Gastrocnemius medialis (tissue), 4 donors: ENCODE results near the gene ZFHX2. TPM values are rescaled to one million over a fixed set of nuclear protein-coding genes. Genes with fewer than 3 reads are reported as not detected.

Experiments
- ATAC-seq, 2 donors: fragments of 150-250 bp; one replicate each; pipeline ENCODE4 v1.9.1; 2016
- DNase-seq, 2 donors: peaks; one replicate each; pipeline ENCODE4 v3.0.0-alpha.2; 2019
- H3K27ac ChIP-seq, 4 donors: fragments of 200-600 bp; sonication (generic); 1 replicate in 1 of 4; 2 replicates in 3 of 4; pipeline ENCODE4 v1.5.1; 2016 to 2018; ENCODE audit warnings: mild to moderate bottlenecking in 2 of 4, moderate library complexity in 1 of 4
- H3K27me3 ChIP-seq, 3 donors: fragments of 200-600 bp; sonication (generic) in 2 of 3; 1 replicate in 1 of 3; 2 replicates in 2 of 3; pipeline versions ENCODE4 v1.5.1 to v1.6.0; 2016 to 2019; ENCODE audit warnings: mild to moderate bottlenecking in 1 of 3, moderate library complexity in 1 of 3
- H3K36me3 ChIP-seq, 2 donors: fragments of 200-600 bp; sonication (generic) in 1 of 2; one replicate each; pipeline ENCODE4 v1.5.1; 2017 to 2018
- H3K4me1 ChIP-seq, 2 donors: fragments of 200-600 bp; sonication (generic) in 1 of 2; one replicate each; pipeline ENCODE4 v1.5.1; 2016 to 2017; ENCODE audit warnings: mild to moderate bottlenecking in 2 of 2
- H3K4me3 ChIP-seq, 4 donors: fragments of 200-600 bp; sonication (generic) in 3 of 4; 1 replicate in 1 of 4; 2 replicates in 3 of 4; pipeline ENCODE4 v1.5.1; 2016 to 2019; ENCODE audit warnings: mild to moderate bottlenecking in 2 of 4
- H3K9me3 ChIP-seq, 3 donors: fragments of 200-600 bp; sonication (generic) in 2 of 3; 1 replicate in 1 of 3; 2 replicates in 2 of 3; pipeline ENCODE4 v1.5.1; 2016 to 2019
- CTCF ChIP-seq, 5 experiments: fragments of 450-650 bp in 3 of 5; fragments of 200-600 bp in 2 of 5; sonication (generic) in 2 of 5; IDR thresholded peaks in 4 of 5; conservative IDR thresholded peaks in 1 of 5; 1 replicate in 4 of 5; 2 replicates in 1 of 5; pipeline ENCODE4 v1.5.1; 2016 to 2019; ENCODE audit warnings: antibody characterized with exemption in 5 of 5, mild to moderate bottlenecking in 3 of 5, moderate library complexity in 3 of 5
- POLR2A ChIP-seq, 2 donors: fragments of 450-650 bp; IDR thresholded peaks; one replicate each; pipeline ENCODE4 v1.6.1; 2017; ENCODE audit warnings: antibody characterized with exemption in 2 of 2, mild to moderate bottlenecking in 2 of 2, moderate library complexity in 2 of 2
- in situ Hi-C, 4 donors: fragments of 200-750 bp; cut with MboI; loops; one replicate each; pipeline versions ENCODE4 v1.15.0 to v1.8.0; 2017; ENCODE audit warnings: low sequenced_read_pairs in 4 of 4
- intact Hi-C: fragments of 100-400 bp; cut with DNase I; formaldehyde crosslinking; loops from one replicate; pipeline ENCODE4 v1.15.1; 2023; ENCODE audit warnings: low total_unique reads
- total RNA-seq, 4 donors: library from RNA; depleted of rRNA; stranded (reverse); fragments of >200 nt; gene quantifications; one replicate each; pipeline versions ENCODE4 v1.1.0 to v1.2.3, GENCODE V29; 2016

Gene ZFHX2
- total RNA-seq, 4 donors from 2014 or later, result 0.23 to 0.44 (median 0.41) TPM; not detected in 1

- Histone ChIP-seq H3K36me3 (no peaks in the 10 kb centered on the region), H3K4me1 (peaks cover 4 to 11% of the 10 kb centered on the region in 2 donors), H3K9me3 (no peaks in the 10 kb centered on the region), H3K27ac (no peak overlapping the region), H3K4me3 (no peak overlapping the region), H3K27me3 (no peaks in the 10 kb centered on the region)
- no peak for ATAC-seq
- intact Hi-C loops, result no loop called here
- TF ChIP-seq CTCF (IDR thresholded peaks at IDR 0.05 in 4 of 5, conservative IDR thresholded peaks at IDR 0.05 in 1 of 5), result no peak
- TF ChIP-seq POLR2A (IDR thresholded peaks at IDR 0.05), result no peak
- DNase-seq, result no peak
- in situ Hi-C loops, result loop anchor here in 1 of 4 donors (10.0 kb wide), 1 partner anchor 53 kb away; no protein-coding TSS in a partner anchor
These were observed 3.6 kb downstream of the ZFHX2 start for GRCh38 chr14:23547924-23548323.

- Histone ChIP-seq H3K4me1 (peaks cover 0 to 11% of the 10 kb centered on the region in 2 donors), H3K9me3 (no peaks in the 10 kb centered on the region), H3K27ac (peak overlapping the region in 3 of 4 donors; percentile 9 to 47 (median 37)), H3K27me3 (no peaks in the 10 kb centered on the region), H3K4me3 (no peak overlapping the region), H3K36me3 (no peaks in the 10 kb centered on the region)
- ATAC-seq, result no peak
- DNase-seq, result no peak
- TF ChIP-seq CTCF (IDR thresholded peaks at IDR 0.05 in 4 of 5, conservative IDR thresholded peaks at IDR 0.05 in 1 of 5), result no peak
- TF ChIP-seq POLR2A (IDR thresholded peaks at IDR 0.05), result no peak
- intact Hi-C loops (no loop called here), in situ Hi-C loops (loop anchor here in 1 of 4 donors (10.0 kb wide), 1 partner anchor 52 kb away; no protein-coding TSS in a partner anchor)
These were observed 5.0 kb downstream of the ZFHX2 start for GRCh38 chr14:23546450-23547035.

GRCh38 chr14:23545740-23546365 is 5.7 kb downstream of the ZFHX2 start:
- no peaks in the 10 kb centered on the region for H3K27me3 ChIP-seq
- H3K9me3 ChIP-seq, result no peaks in the 10 kb centered on the region
- ATAC-seq, result no peak
- H3K36me3 ChIP-seq, result no peaks in the 10 kb centered on the region
- intact Hi-C loops, result no loop called here
- in situ Hi-C loops, result loop anchor here in 1 of 4 donors (10.0 kb wide), 1 partner anchor 51 kb away; no protein-coding TSS in a partner anchor
- H3K4me3 ChIP-seq, result no peak overlapping the region
- DNase-seq, result no peak
- no peak for TF ChIP-seq CTCF (IDR thresholded peaks at IDR 0.05 in 4 of 5, conservative IDR thresholded peaks at IDR 0.05 in 1 of 5)
- TF ChIP-seq POLR2A (IDR thresholded peaks at IDR 0.05), result no peak
- peak overlapping the region; percentile 43 to 73 (median 56) for H3K27ac ChIP-seq
- H3K4me1 ChIP-seq, result peaks cover 0 to 8% of the 10 kb centered on the region in 2 donors

DNA sequence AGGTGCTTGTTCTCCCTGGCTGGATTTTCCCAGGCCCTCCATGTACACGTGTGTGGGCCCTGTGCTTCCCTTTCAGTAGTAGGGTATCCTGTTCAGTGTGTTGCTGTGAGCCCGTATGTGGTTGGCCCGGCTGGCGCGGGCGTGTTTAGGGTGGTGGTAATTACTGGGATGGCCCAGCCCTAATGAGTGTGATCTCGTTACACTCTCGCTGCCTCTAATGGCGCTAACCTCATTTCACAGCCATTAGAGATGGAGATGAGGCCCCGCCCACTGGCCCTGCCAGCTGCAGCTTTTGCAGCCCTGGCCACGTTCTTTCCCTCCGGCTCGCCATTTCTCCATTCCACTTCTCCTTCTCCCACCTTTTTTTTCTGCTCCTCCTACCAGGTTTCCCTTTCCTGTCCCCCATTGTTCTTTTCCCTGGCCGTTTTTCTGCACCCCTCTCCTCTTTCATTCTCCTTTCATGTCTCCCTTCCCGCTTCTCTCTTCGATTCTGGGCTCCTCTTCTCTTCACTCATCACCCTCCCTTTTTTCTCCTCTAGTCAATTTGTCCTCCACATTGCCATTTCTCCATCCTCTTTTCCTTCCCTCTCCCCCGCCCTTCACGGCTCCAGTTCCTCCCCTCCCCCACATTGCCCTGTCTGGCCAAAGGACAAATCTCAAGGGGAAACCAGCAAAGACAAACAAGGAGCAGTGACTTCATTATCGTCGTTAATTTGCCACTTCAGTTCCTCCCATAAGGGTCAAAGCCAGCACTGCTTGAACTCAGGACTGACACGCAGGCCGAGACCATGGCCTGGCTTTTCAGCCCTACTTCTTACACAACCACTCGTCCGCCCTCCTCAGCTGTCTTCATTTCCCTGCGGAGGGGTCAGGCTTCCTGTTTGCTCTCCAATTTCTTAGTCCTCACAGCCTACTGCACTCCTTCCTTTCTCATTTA is 6.8 kb downstream of the ZFHX2 start:
- Histone ChIP-seq H3K27ac (peak overlapping the region; percentile 28 to 73 (median 56)), H3K4me3 (no peak overlapping the region), H3K9me3 (no peaks in the 10 kb centered on the region), H3K36me3 (no peaks in the 10 kb centered on the region), H3K4me1 (no peaks in the 10 kb centered on the region), H3K27me3 (no peaks in the 10 kb centered on the region)
- peak in 1 of 2 donors; percentile 57 for DNase-seq
- intact Hi-C loops, result no loop called here
- TF ChIP-seq CTCF (IDR thresholded peaks at IDR 0.05 in 4 of 5, conservative IDR thresholded peaks at IDR 0.05 in 1 of 5) (no peak), POLR2A (IDR thresholded peaks at IDR 0.05) (no peak)
- in situ Hi-C loops, result loop anchor here in 2 of 4 donors (5.0 to 10.0 kb wide), 2 partner anchors 50 to 72 kb away; no protein-coding TSS in a partner anchor
- ATAC-seq, result peak; percentile 80 to 83
